ENCODE results near the gene FYN. TPM values are rescaled to one million over a fixed set of nuclear protein-coding genes. Genes with fewer than 3 reads are reported as not detected.

Gene FYN
- polyA plus RNA-seq, 2 of the 4 experiments (the other 2 are of a cell fraction): 3.5 to 3.7 TPM

GRCh38 chr6:111875741-111876140, 2.5 kb upstream of the FYN start:
- Histone ChIP-seq H3K4me1 (no peaks in the 10 kb centered on the region), H3K4me2 (no peak overlapping the region), H3K4me3 (no peak overlapping the region), H3K9me3 (no peaks in the 10 kb centered on the region; the same call in 2 of the 3 replicates), H3K27ac (no peak overlapping the region)
- ATAC-seq (no peak), DNase-seq (ENCODE audit: low read depth in 1 of 2, low spot score in 1 of 2) (no peak), FAIRE-seq (no peak)
- ChIA-PET POLR2A (no interaction called here), CTCF (no interaction called here)
- TF ChIP-seq ATOH8 (CRISPR knock-in tag; IDR thresholded peaks at IDR 0.05; ENCODE audit: low read depth) (no peak), FOSB (CRISPR knock-in tag; IDR thresholded peaks at IDR 0.05) (no peak), CHD2 (IDR thresholded peaks at IDR 0.05; ENCODE audit: low read length, partially characterized antibody) (no peak), KDM5A (IDR thresholded peaks at IDR 0.05) (no peak), FOXS1 (CRISPR knock-in tag; IDR thresholded peaks at IDR 0.05) (no peak), RAD21 (conservative IDR thresholded peaks at IDR 0.05 in 1 of 2, IDR thresholded peaks at IDR 0.05 in 1 of 2) (no peak), ESRRA (IDR thresholded peaks at IDR 0.05; ENCODE audit: borderline replicate concordance, low read length) (no peak), JUNB (IDR thresholded peaks at IDR 0.05) (no peak), EHF (CRISPR knock-in tag; IDR thresholded peaks at IDR 0.05) (no peak), SMC3 (IDR thresholded peaks at IDR 0.05) (no peak)
- WGBS (ENCODE audit: missing lambda C conversion rate): 46% methylated on average over 4 of the region's 4 CpGs

- no peak for ATAC-seq
- CTCF ChIA-PET: interaction anchor here (0.8 to 1.2 kb wide), 3 partner anchors 9 to 169 kb away, joined by 3 to 4 read pairs (median 4); no protein-coding TSS in a partner anchor
- POLR2A ChIA-PET: no interaction called here
- no peak overlapping the region for H3K27ac ChIP-seq
- H3K4me2 ChIP-seq: peak overlapping the region; percentile 96
- FAIRE-seq: no peak
- H3K4me3 ChIP-seq: peak overlapping the region; percentile 77
- H3K9me3 ChIP-seq: no peaks in the 10 kb centered on the region
- DNase-seq (ENCODE audit: low read depth in 1 of 2, low spot score in 1 of 2): no peak
- TF ChIP-seq CBX2 (IDR thresholded peaks at IDR 0.05; ENCODE audit: borderline replicate concordance, low read depth): no peak
- 0 out of 2 replicates have a peak, but pooled peaks have one; percentile 45 for TF ChIP-seq CBX8 (IDR thresholded peaks at IDR 0.05)
- WGBS (ENCODE audit: missing lambda C conversion rate): 7% methylated on average over 8 of the region's 8 CpGs
- H3K4me1 ChIP-seq: no peaks in the 10 kb centered on the region
These were observed 768 bp upstream of the FYN start for GRCh38 chr6:111874025-111874415.

- H3K4me2 ChIP-seq: peak overlapping the region; percentile 96
- ATAC-seq: peak in 1 of 2 experiments; percentile 41; a peak in 3 of 6 replicates
- TF ChIP-seq RNF2 (IDR thresholded peaks at IDR 0.05; ENCODE audit: borderline replicate concordance, low read depth): 0 out of 2 replicates have a peak, but pooled peaks have one; percentile 41
- no peak for TF ChIP-seq RFX5 (IDR thresholded peaks at IDR 0.05)
- H3K4me3 ChIP-seq: peak overlapping the region; percentile 77
- H3K4me1 ChIP-seq: no peaks in the 10 kb centered on the region
- peak overlapping the region; percentile 28 to 87; a peak in 5 of 6 replicates for H3K27ac ChIP-seq
- POLR2A ChIA-PET: no interaction called here
- no peak for FAIRE-seq
- WGBS (ENCODE audit: missing lambda C conversion rate): 2% methylated on average over 13 of the region's 83 CpGs
- DNase-seq (ENCODE audit: low read depth in 1 of 2, low spot score in 1 of 2): no peak
- H3K9me3 ChIP-seq: no peaks in the 10 kb centered on the region
- CTCF ChIA-PET: no interaction called here
These were observed 663 bp downstream of the FYN start for GRCh38 chr6:111872401-111873177.

GRCh38 chr6:111871725-111872400, 1.4 kb downstream of the FYN start:
- H3K4me2 ChIP-seq: peak overlapping the region; percentile 96
- peak overlapping the region; percentile 28 to 87; a peak in 5 of 6 replicates for H3K27ac ChIP-seq
- no peak for FAIRE-seq
- peak in 1 of 2 experiments; percentile 10 for DNase-seq (ENCODE audit: low read depth in 1 of 2, low spot score in 1 of 2)
- POLR2A ChIA-PET: no interaction called here
- ATAC-seq: no peak
- CTCF ChIA-PET: no interaction called here
- peak overlapping the region; percentile 77 for H3K4me3 ChIP-seq
- H3K9me3 ChIP-seq: no peaks in the 10 kb centered on the region
- no peak for TF ChIP-seq TFCP2L1 (CRISPR knock-in tag; IDR thresholded peaks at IDR 0.05)
- TF ChIP-seq E2F6 (IDR thresholded peaks at IDR 0.05; ENCODE audit: borderline replicate concordance, low read depth): no peak
- no peak for TF ChIP-seq GATA3 (IDR thresholded peaks at IDR 0.05; ENCODE audit: borderline replicate concordance)
- no peak for TF ChIP-seq PBX3 (IDR thresholded peaks at IDR 0.05)
- TF ChIP-seq NPAS2 (CRISPR knock-in tag; IDR thresholded peaks at IDR 0.05; ENCODE audit: borderline replicate concordance): no peak
- no peak for TF ChIP-seq HOXB5 (CRISPR knock-in tag; IDR thresholded peaks at IDR 0.05)
- TF ChIP-seq PHF8 (IDR thresholded peaks at IDR 0.05; ENCODE audit: borderline replicate concordance, low read depth): no peak
- no peak for TF ChIP-seq POLR2A (IDR thresholded peaks at IDR 0.05; ENCODE audit: low read length)
- 39% methylated on average over 12 of the region's 13 CpGs for WGBS (ENCODE audit: missing lambda C conversion rate)
- no peaks in the 10 kb centered on the region for H3K4me1 ChIP-seq
